Renal cortical epithelial cell (primary cell): Measurements from ENCODE around the gene PLA2G4D. TPM values are rescaled to one million over a fixed set of nuclear protein-coding genes. Genes with fewer than 3 reads are reported as not detected.

Source experiments
- DNase-seq: peaks from one replicate; pipeline ENCODE4 v3.0.0-alpha.2; 2011; ENCODE audit warnings: low read depth
- total RNA-seq: library from RNA; depleted of rRNA; stranded (reverse); fragments of >200 nt; gene quantifications from 2 replicates; pipeline ENCODE4 v1.2.3, GENCODE V29; 2014

Gene PLA2G4D
- total RNA-seq, 1 donor from 2014 or later, result not detected

DNA sequence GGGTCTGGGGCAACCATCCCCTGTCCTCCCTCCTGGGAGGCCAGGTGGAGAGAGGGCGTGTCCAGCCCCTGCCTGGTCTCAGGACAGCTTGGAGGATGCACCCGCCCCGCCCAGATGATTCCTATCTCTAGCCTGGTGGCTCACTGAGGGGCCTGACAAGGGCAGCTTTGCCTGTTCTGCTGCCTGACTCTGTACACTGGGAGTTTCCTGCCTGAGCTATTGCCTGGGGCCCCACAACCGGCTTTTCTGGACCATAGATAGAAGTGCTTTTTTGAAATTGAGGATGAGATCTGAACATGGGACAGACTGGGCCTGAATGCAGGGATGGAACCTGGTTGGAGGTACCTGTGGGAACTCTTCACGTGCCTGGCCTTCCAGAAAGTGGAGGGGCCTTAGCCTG lies 72.8 kb downstream of the PLA2G4D start:
- no peak for DNase-seq

- no peak for DNase-seq
Observed at GRCh38 chr15:42020713-42021273, 73.6 kb downstream of the PLA2G4D start, which contains the start of gene PLA2G4E. Gene PLA2G4E (minus strand): TSS chr15:42021042. CDS start chr15:42021030, 12 bp downstream.

DNA sequence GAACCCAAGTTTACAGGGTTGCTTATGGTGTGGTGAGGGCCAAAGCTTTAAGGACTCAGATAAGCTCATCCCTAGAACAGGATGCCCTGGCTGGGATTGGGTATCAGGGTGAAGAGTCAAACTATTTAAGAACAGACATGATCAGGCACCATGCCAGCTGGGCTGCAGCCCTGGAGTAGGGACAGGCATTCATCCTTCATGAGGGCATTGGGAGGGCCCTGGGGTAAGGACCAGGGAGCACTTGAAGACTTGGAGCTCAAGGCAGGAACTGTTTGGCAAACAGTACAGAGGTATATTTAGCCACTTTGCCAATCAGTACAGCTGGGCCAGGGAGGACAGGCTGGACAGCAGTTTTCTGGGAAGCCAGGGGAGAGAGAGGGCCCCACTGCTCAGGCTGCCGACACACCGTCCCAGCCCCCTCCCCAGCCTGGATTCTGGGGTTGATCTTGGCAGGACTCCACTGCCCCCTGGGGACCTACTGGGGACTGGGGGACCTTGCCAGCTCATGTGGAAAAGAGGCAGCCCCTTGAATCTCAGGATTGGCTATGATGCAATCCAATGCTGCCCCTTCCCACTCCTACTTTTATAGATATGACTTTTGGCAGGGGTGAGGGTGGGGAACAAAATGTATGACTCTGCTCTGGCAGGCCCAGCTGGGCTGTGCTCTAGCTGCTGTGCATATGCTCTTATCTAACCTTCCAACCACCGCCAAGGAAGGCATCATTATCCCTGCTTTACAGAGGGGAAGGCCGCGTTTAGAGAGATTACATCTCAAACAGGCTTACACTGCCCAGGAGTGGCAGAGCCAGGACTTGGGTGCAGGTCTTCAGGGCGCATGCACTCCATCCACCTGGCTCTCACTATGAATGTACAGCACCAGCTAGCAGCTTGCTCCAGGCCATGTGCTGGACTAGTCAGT lies 75.8 kb downstream of the PLA2G4D start:
- DNase-seq, result no peak

Other genes starting within 250 kb of the PLA2G4D start
- 0.35 and 2.5 TPM in 2 replicates for gene SPTBN5, start 200.5 kb downstream of the PLA2G4D start, total RNA-seq
- 55.9 and 57.1 TPM in 2 replicates for gene EHD4, start 122.0 kb downstream of the PLA2G4D start, total RNA-seq
- not detected in 2 replicates for gene PLA2G4E, start 73.5 kb downstream of the PLA2G4D start, total RNA-seq
- 0.20 and 2.1 TPM in 2 replicates for gene PLA2G4F, start 62.1 kb upstream of the PLA2G4D start, total RNA-seq
- gene VPS39, start 113.7 kb upstream of the PLA2G4D start, total RNA-seq, result 26.4 and 62.5 TPM in 2 replicates
- gene GANC, start 178.6 kb upstream of the PLA2G4D start, total RNA-seq, result 20.9 and 22.4 TPM in 2 replicates
- gene TMEM87A, start 178.9 kb upstream of the PLA2G4D start, total RNA-seq, result 44.8 and 72.8 TPM in 2 replicates